Effector memory CD8-positive, alpha-beta T cell (primary cell): ENCODE data around the gene PRTG.

Source experiments
- ATAC-seq: fragments of 150-1000 bp; cut with Tn5 transposase; replicated peaks from 2 replicates; pipeline ENCODE4 v1.10.0; 2021; ENCODE audit warnings: mild to moderate bottlenecking, moderate library complexity
- DNase-seq, 3 experiments: peaks; one replicate each; pipeline ENCODE4 v3.0.0; 2021
- H3K27ac Mint-ChIP-seq, 2 donors: one replicate each; pipeline ENCODE4 v1.8.0; 2022; ENCODE audit warnings: mild to moderate bottlenecking in 2 of 2, mixed read lengths in 2 of 2, moderate library complexity in 2 of 2
- H3K27me3 Mint-ChIP-seq, 2 donors: one replicate each; pipeline ENCODE4 v1.8.0; 2022; ENCODE audit warnings: mixed read lengths in 2 of 2
- H3K36me3 Mint-ChIP-seq: one replicate; pipeline ENCODE4 v1.8.0; 2022; ENCODE audit warnings: mild to moderate bottlenecking, moderate library complexity, mixed read lengths; ENCODE audit not compliant: insufficient read depth
- H3K4me1 Mint-ChIP-seq, 2 donors: one replicate each; pipeline ENCODE4 v1.8.0; 2022; ENCODE audit warnings: low read depth in 2 of 2, mixed read lengths in 2 of 2
- H3K4me3 Mint-ChIP-seq, 2 donors: one replicate each; pipeline ENCODE4 v1.8.0; 2022; ENCODE audit warnings: mild to moderate bottlenecking in 2 of 2, mixed read lengths in 2 of 2, moderate library complexity in 2 of 2
- H3K9me3 Mint-ChIP-seq, 2 donors: one replicate each; pipeline ENCODE4 v1.8.0; 2022; ENCODE audit warnings: mixed read lengths in 2 of 2

PRTG gene

DNA sequence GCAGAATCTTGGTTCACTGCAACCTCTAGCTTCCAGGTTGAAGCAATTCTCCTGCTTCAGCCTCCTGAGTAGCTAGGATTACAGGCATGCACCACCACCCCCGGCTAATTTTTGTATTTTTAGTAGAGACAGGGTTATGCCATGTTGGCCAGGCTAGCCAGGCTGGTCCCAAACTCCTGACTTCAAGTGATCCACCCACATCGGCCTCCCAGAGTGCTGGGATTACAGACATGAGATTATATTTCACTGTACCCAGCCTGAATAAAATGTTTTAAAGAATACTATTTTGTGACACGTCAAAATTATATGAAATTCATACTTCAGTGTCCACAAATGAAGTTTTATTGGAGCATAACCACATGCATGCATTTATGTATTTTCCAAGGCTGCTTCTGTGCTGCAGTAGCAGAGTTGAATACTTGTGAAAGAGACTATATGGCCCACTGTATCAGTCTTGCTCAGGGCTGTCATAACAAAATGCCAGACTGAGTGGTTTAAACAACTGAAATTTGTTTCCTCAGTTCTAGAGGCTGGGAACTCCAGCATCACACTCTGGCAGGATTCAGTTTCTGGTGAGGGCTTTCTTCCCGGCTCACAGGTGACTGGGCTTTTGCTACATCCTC lies 77.2 kb downstream of the PRTG start:
- H3K4me1 Mint-ChIP-seq, result no peaks in the 10 kb centered on the region

DNA sequence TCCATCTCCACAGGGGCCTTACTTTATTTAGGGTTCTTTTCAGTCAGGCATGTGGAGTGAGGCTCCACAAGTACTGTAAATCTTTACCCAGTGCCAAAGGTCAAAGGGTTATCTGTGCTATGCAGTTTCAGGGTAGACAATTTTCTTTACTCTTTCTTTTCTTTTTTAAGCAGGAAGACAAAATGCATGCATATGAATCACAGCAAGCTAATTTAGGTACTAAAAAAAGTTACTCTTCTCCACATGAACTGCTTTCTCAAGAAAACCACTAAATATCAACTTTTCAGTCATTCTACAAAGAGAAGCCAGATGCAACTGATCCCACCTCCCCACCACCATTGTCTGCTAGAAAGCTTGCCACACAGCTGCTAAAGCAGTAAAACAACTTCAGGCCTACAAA lies 81.5 kb downstream of the PRTG start:
- Mint-ChIP-seq H3K36me3 (no peaks in the 10 kb centered on the region), H3K9me3 (no peaks in the 10 kb centered on the region), H3K4me1 (no peaks in the 10 kb centered on the region), H3K27ac (no peak overlapping the region), H3K27me3 (peaks cover 0 to 14% of the 10 kb centered on the region in 2 donors), H3K4me3 (no peak overlapping the region)
- DNase-seq (no peak), ATAC-seq (no peak)

More for the DNA sequence above, 77.2 kb downstream of the PRTG start:
- DNase-seq (no peak), ATAC-seq (no peak)
- no peaks in the 10 kb centered on the region for H3K9me3 Mint-ChIP-seq
- H3K27me3 Mint-ChIP-seq, result peaks cover 4 to 22% of the 10 kb centered on the region in 2 donors
- no peak overlapping the region for H3K4me3 Mint-ChIP-seq
- H3K27ac Mint-ChIP-seq, result no peak overlapping the region
- H3K36me3 Mint-ChIP-seq, result no peaks in the 10 kb centered on the region

DNA sequence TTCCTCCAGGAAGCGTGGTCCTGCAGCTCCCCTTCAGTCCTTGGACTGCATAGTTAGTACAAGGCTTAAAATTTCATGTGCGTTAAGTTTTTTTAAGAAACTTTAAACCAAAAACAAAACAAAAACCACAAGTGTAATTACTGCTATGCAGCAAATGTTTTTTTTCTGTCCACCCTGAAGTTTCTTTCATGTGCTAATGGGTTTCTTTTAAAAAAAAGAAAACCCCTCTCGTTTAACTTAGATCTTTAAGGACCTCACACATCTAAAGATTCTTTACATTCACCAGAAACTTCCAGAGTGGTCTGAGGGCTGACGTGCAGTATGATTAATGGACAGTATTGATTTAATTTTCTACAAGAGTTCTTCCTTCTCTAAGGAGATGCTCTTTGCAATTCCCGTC lies 82.8 kb downstream of the PRTG start:
- no peak for DNase-seq
- Mint-ChIP-seq H3K27ac (no peak overlapping the region), H3K27me3 (peaks cover 0 to 8% of the 10 kb centered on the region in 2 donors), H3K36me3 (no peaks in the 10 kb centered on the region), H3K9me3 (no peaks in the 10 kb centered on the region), H3K4me1 (no peaks in the 10 kb centered on the region), H3K4me3 (no peak overlapping the region)
- ATAC-seq, result no peak

DNA sequence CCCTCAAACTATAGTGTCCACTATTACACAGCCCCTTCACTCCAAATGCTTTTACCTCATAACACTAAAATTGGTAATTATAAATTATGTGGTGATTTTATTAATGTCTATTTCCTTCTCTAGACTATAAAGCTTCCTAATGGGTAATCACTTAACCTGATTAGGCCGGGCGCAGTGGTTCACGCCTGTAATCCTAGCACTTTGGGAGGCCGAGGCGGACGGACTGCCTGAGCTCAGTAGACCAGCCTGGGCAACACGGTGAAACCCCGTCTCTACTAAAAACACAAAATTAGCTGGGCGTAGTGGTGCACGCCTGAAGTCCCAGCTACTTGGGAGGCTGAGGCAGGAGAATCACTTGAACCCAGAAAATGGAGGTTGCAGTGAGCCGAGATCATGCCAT lies 83.5 kb downstream of the PRTG start:
- H3K27me3 Mint-ChIP-seq, result peaks cover 0 to 8% of the 10 kb centered on the region in 2 donors
- ATAC-seq, result no peak
- no peak overlapping the region for H3K27ac Mint-ChIP-seq
- no peaks in the 10 kb centered on the region for H3K4me1 Mint-ChIP-seq
- no peaks in the 10 kb centered on the region for H3K36me3 Mint-ChIP-seq
- no peak overlapping the region for H3K4me3 Mint-ChIP-seq
- DNase-seq, result no peak
- H3K9me3 Mint-ChIP-seq, result no peaks in the 10 kb centered on the region

DNA sequence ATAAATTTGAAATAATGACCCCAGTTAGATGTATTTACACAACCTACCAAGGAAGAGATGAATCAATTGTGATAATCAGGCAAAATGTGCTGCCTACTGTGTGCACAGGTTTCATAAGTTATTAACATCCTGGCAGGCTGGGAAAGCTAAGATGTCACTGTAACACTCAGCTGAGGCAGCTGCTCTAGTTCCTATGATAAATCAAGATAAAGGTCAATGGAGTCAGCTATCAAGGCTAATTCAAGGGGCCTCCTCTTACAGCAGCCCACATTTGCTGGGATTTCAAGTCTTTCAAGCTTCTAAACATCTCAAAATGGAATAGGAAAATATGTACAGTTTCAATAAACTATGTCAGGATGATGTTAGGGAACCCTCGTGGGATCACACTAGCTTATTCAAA lies 84.1 kb downstream of the PRTG start:
- Mint-ChIP-seq H3K4me1 (no peaks in the 10 kb centered on the region), H3K9me3 (no peaks in the 10 kb centered on the region), H3K27ac (no peak overlapping the region), H3K27me3 (peaks cover 0 to 7% of the 10 kb centered on the region in 2 donors), H3K36me3 (no peaks in the 10 kb centered on the region), H3K4me3 (no peak overlapping the region)
- no peak for DNase-seq
- no peak for ATAC-seq

DNA sequence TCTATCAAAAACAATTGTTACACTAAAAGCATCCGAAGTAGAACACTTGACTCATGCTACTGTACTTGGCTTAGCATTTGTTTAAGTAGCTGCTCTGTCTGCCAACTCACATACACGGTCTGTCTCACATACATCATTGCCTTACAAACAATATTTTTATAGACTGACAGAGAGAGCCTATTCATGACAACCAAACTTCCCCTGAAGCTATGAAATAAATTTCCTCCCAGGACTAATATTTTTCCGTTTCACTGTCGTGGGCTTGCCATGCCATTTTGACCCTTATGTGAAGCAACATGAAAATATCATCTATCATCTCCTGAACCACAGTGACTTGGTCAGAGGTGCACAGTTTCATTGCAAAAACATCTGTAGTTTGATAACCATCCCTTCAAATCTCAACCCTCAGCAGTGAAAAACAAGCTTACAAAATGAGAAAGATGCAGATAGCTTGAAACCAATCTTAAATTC lies 88.4 kb downstream of the PRTG start:
- H3K27me3 Mint-ChIP-seq, result peaks cover 6 to 12% of the 10 kb centered on the region in 2 donors
- H3K4me3 Mint-ChIP-seq, result no peak overlapping the region
- no peaks in the 10 kb centered on the region for H3K9me3 Mint-ChIP-seq
- ATAC-seq, result no peak
- H3K36me3 Mint-ChIP-seq, result no peaks in the 10 kb centered on the region
- DNase-seq, result no peak
- H3K4me1 Mint-ChIP-seq, result no peaks in the 10 kb centered on the region
- H3K27ac Mint-ChIP-seq, result no peak overlapping the region

DNA sequence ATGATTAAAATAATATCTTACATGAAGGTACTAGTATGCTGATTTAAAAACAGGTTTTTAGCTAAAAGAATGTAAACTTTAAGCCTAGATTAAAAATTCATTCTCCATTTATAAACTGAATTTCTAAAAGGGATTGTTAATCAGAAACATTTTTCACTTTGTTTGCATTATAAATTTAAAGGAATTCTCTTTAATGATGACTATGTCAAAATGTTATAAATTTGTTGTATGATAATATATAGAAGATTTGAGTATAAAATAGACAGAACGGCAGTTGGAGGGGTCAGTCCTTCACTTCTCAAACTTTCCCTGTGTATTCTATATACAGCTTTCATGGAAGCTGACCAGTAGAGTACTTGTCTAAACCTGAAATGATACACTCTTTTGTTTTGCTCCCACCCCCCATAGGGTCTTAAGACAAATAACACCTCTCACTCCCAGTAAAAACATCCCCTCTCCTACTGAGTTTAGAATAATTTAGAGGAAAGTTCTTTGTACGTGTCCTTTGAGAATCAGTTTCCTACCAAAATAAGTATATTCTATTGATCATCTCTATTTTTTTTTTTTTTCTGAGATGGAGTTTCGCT lies 90.0 kb downstream of the PRTG start:
- H3K27ac Mint-ChIP-seq, result no peak overlapping the region
- ATAC-seq (no peak), DNase-seq (no peak)
- H3K4me3 Mint-ChIP-seq, result no peak overlapping the region
- no peaks in the 10 kb centered on the region for H3K9me3 Mint-ChIP-seq
- peaks cover 6 to 12% of the 10 kb centered on the region in 2 donors for H3K27me3 Mint-ChIP-seq
- H3K4me1 Mint-ChIP-seq, result no peaks in the 10 kb centered on the region
- H3K36me3 Mint-ChIP-seq, result no peaks in the 10 kb centered on the region

DNA sequence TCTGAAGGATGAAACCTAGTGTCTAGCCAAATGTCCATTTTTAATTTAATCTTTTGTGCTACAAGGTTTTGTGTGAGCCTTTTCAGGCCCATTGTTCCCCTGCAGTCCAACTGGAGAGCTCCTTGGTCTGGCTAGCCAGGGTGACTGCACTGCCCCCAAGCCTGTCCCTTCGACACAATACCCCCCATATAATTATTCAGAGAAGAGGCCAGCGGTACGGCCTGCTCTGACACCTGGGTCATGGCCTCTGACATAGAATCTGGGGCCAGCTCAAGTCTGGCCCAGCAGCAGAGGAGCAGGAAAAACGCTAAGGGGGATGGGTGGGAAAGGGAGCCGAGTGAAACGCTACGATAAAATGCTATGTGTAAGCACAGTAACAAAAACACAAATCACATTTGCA lies 90.6 kb downstream of the PRTG start:
- Mint-ChIP-seq H3K4me1 (no peaks in the 10 kb centered on the region), H3K36me3 (no peaks in the 10 kb centered on the region), H3K27ac (no peak overlapping the region), H3K27me3 (peaks cover 6 to 12% of the 10 kb centered on the region in 2 donors), H3K4me3 (no peak overlapping the region), H3K9me3 (no peaks in the 10 kb centered on the region)
- DNase-seq, result no peak
- ATAC-seq, result no peak

DNA sequence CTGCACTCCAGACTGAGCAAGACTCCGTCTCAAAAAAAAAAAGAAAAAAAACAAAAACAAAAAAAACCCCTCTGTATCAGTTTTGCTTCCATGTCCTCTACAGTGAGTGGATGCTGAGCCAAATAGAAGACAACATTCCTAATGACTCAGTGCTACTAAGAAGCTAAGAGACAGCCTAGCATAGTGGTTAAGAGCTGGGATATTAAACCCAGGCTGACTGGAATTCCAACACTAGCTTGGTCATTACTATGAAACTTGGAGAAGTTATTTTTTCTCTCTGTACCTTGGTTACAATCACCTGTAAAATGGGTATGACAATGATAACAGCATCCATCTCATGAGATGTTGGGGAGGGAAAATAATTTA lies 93.9 kb downstream of the PRTG start:
- Mint-ChIP-seq H3K27me3 (peaks cover 8 to 15% of the 10 kb centered on the region in 2 donors), H3K36me3 (no peaks in the 10 kb centered on the region), H3K27ac (no peak overlapping the region), H3K4me1 (no peaks in the 10 kb centered on the region), H3K4me3 (no peak overlapping the region), H3K9me3 (no peaks in the 10 kb centered on the region)
- no peak for ATAC-seq
- no peak for DNase-seq

DNA sequence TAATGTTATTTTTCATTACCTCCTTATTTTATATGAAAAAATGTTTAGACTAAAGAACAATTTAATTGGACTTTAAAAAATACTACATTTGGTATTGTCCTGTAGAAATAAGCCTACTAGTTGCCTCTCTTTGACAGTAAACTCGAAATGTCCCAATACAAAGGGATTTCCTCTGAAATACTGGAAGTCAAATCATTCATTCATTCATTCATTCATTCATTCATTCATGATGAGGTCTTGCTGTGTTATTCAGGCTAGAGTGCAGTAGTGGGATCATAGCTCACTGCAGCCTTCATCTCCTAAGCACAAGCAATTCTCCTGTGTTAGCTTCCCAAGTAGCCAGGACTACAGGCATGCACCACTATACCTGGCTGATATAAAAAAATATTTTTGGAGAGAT lies 104.2 kb downstream of the PRTG start:
- H3K9me3 Mint-ChIP-seq, result no peaks in the 10 kb centered on the region
- no peak overlapping the region for H3K27ac Mint-ChIP-seq
- H3K36me3 Mint-ChIP-seq, result no peaks in the 10 kb centered on the region
- H3K27me3 Mint-ChIP-seq, result peaks cover 13 to 16% of the 10 kb centered on the region in 2 donors
- no peaks in the 10 kb centered on the region for H3K4me1 Mint-ChIP-seq
- no peak for ATAC-seq
- H3K4me3 Mint-ChIP-seq, result no peak overlapping the region
- no peak for DNase-seq

DNA sequence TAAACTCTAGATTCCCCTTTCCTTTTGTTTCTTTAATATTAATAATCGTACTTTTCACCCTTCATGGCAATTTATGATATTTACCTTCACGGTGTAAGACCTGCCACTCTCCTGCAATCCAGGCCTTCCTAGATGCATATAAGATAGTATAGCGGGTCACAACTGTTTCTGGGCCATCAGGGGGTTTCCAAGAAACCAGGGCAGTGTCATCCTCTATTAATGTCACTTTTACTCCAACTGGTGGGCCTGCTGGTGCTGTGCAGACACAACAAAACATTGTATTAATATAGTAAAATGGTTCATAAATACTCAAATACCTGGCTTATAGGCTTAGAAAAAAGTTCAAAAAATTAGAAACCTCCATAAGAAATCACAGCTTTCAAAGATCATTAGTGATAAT lies 105.9 kb downstream of the PRTG start:
- ATAC-seq (no peak), DNase-seq (no peak)
- Mint-ChIP-seq H3K36me3 (no peaks in the 10 kb centered on the region), H3K27ac (no peak overlapping the region), H3K9me3 (no peaks in the 10 kb centered on the region), H3K4me3 (no peak overlapping the region), H3K27me3 (peaks cover 19 to 20% of the 10 kb centered on the region in 2 donors), H3K4me1 (no peaks in the 10 kb centered on the region)

DNA sequence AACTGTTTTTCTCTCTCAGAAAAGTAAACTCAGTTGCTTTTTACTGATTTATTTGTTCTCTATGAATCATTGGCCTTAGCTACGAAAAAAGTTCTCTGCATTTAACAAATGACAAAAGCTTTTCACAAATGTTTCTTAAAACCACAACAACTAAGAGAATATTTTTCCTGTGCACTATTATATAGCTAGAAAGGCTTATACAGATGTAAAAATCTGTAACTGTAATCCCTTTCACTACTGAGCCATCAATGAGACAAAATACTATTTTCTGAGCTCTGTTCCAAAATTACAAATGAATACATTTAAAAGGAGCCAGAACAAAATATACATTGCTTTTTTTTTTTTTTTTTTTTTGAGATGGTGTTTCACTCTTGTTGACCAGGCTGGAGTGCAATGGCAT lies 109.2 kb downstream of the PRTG start:
- Mint-ChIP-seq H3K36me3 (no peaks in the 10 kb centered on the region), H3K4me3 (no peak overlapping the region), H3K27me3 (peaks cover 13 to 28% of the 10 kb centered on the region in 2 donors), H3K9me3 (no peaks in the 10 kb centered on the region), H3K27ac (no peak overlapping the region), H3K4me1 (no peaks in the 10 kb centered on the region)
- DNase-seq (no peak), ATAC-seq (no peak)

DNA sequence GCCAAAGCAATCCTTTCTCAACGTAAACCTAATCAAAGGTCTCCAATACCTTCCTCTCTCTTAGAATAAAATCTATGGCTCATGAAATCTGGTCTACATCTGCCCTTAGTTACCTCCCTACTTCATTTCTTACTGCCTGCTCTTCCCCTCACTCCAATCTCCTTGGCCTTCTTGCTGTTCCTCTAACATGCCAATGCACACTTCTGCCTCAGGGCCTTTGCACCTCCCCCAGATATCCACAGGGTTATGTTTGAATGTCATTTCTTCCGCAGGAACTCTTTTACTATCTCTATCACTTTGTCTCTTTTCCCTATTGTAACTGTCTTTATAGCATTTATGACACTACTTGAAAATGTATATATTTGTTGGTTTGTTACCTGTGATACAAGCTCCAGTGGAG lies 110.5 kb downstream of the PRTG start:
- H3K9me3 Mint-ChIP-seq, result no peaks in the 10 kb centered on the region
- H3K36me3 Mint-ChIP-seq, result no peaks in the 10 kb centered on the region
- H3K27me3 Mint-ChIP-seq, result peaks cover 13 to 34% of the 10 kb centered on the region in 2 donors
- no peak overlapping the region for H3K27ac Mint-ChIP-seq
- H3K4me1 Mint-ChIP-seq, result no peaks in the 10 kb centered on the region
- ATAC-seq (no peak), DNase-seq (no peak)
- H3K4me3 Mint-ChIP-seq, result no peak overlapping the region

DNA sequence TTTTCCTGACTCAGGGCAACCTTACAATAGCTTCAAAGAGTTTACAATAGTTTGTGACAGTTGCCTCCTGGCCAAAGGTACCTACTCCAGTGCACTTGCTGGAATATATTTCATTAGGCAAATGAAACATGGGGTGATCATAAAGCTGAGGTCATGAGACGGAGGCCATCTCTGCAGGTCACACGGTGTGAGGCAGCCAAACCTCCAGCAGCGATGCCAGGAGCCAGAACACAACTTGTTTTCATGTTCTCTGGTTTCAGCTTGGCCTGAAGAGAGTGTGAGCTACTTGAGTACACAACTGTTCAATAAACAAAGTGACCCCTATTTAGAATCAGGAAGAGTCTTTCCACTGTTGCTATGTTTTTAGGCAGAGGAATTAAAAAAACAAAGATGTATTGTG lies 112.1 kb downstream of the PRTG start:
- no peak for ATAC-seq
- Mint-ChIP-seq H3K36me3 (no peaks in the 10 kb centered on the region), H3K4me3 (no peak overlapping the region), H3K27me3 (peaks cover 13 to 26% of the 10 kb centered on the region in 2 donors), H3K27ac (no peak overlapping the region), H3K4me1 (no peaks in the 10 kb centered on the region), H3K9me3 (no peaks in the 10 kb centered on the region)
- DNase-seq, result no peak
